HG02943 (cell line): ENCODE data around the gene SMYD2.

Experiments
- ATAC-seq: cut with Tn5 transposase; IDR thresholded peaks from one replicate; pipeline ENCODE4 v1.9.1; 2021; ENCODE audit warnings: mild to moderate bottlenecking, low read depth, moderate library complexity; ENCODE audit not compliant: unreplicated experiment

SMYD2 gene

GRCh38 chr1:214383381-214384372, 102.7 kb downstream of the SMYD2 start:
- no peak for ATAC-seq

DNA sequence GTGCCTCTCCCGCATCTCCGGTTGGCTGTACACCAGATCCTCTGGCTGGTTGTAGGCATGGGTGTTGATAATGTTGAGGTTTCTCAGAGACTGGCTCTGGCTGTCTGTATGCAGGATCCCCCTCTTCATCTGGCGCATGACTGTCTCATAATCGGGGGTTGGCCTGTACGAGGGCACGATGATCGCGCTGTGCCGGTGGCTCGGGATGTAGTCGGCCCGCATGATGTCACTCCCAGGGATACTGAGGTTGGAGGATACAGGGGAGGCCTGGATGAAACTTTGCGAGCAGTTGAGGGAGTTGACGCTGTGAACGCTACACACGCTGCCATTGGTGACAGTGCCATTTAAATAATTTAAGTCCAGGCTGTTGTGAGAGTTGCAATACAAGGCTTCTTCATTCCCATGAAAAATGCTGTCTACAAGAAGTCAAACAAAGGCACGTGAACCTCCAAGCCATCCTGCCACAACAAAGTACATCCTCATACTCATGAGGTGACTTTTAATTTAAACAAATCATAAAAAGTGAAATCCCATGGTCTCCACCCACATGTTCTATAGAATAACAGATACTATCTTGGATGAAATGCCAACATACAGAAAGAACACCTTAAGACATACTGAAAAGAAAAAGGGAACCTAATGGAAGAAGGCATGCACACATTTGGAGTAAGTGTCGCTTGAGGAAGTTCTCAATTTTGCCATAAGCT, 103.6 kb downstream of the SMYD2 start:
- ATAC-seq, result no peak

- no peak for ATAC-seq
Observed at GRCh38 chr1:214385428-214385827, 104.5 kb downstream of the SMYD2 start.

DNA sequence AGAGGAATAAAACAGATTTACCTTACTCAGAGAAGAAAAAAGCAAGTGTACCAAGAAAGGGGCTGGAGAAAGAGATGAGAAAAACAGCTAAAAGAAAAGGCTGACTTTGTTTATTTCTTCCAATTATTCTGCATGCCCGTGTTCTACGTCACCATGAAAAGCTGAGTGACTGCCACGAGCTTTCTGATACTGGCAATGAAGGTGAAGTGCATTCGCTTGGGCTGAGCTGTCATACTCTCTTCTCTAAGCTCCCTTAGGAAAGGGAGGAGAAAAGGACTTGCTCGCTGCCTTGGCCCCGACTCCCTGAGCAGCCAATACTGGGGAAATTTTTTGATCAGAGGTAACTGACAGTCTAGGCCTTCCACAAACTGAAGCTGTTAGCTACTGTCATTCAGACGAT, 105.4 kb downstream of the SMYD2 start:
- no peak for ATAC-seq
